AG04449 (cell line): Measurements from ENCODE around the gene VSIG8.

Source experiments
- CTCF ChIA-PET: fragments of 350-600 bp; formaldehyde crosslinking; extraction: SDS; loops from one replicate; lab custom pipeline; 2021; ENCODE audit warnings: antibody characterized with exemption; lab: Yijun Ruan, JAX
- POLR2A ChIA-PET: fragments of 400-600, 350-600 bp; formaldehyde crosslinking; extraction: SDS; loops from one replicate; lab custom pipeline; 2020; ENCODE audit warnings: antibody characterized with exemption, inconsistent platforms; lab: Yijun Ruan, JAX
- DNase-seq: peaks from one replicate; pipeline ENCODE4 v3.0.0-alpha.2; 2010; ENCODE audit warnings: low read depth, low spot score
- H3K4me3 ChIP-seq: 2 replicates; pipeline ENCODE4 v1.5.1; 2011; ENCODE audit warnings: low read depth, mild to moderate bottlenecking, control low read depth, low read length
- CTCF ChIP-seq: IDR thresholded peaks from one replicate; pipeline ENCODE4 v1.5.1; 2011; ENCODE audit warnings: mild to moderate bottlenecking, moderate library complexity, low read length, control low read depth, inconsistent platforms; ENCODE audit not compliant: insufficient read depth; ENCODE audit errors: missing control alignments

VSIG8 gene

GRCh38 chr1:159873530-159874143 is 11.2 kb upstream of the VSIG8 start:
- DNase-seq = no peak
- H3K4me3 ChIP-seq = no peak overlapping the region
- ChIA-PET POLR2A (no interaction called here), CTCF (interaction anchor here (0.8 to 3.8 kb wide), 8 partner anchors 8 to 77 kb away, joined by 3 to 25 read pairs (median 4); partner anchors contain the start of gene VSIG8)
- no peak for TF ChIP-seq CTCF

DNA sequence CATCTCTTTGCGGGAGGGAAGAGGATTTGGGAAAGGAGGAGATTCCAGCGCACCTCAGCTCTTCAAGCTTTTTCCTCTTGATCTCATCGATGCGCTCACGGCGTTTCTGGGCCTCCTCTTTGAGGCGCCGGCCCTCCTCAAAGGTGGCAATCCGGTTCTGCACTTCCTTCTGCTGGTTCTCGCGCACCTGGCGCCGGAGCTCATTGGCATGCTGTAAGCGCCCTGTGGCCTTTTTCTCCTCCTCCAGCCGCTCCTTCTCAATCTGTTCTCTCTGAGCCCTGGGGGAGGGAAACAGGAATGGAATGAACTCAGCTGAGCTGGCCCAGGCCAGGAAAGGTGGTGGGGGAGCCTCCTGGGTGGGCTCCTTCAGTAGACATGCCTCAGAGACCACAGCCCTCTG is 10.4 kb upstream of the VSIG8 start:
- ChIA-PET CTCF (interaction anchor here (0.7 to 3.8 kb wide), 7 partner anchors 8 to 52 kb away, joined by 3 to 25 read pairs (median 4); partner anchors contain the start of gene VSIG8), POLR2A (interaction anchor here (1.0 kb wide), 1 partner anchor 19 kb away, joined by 3 read pairs; no protein-coding TSS in a partner anchor)
- DNase-seq = no peak
- TF ChIP-seq CTCF = no peak
- H3K4me3 ChIP-seq = no peak overlapping the region

DNA sequence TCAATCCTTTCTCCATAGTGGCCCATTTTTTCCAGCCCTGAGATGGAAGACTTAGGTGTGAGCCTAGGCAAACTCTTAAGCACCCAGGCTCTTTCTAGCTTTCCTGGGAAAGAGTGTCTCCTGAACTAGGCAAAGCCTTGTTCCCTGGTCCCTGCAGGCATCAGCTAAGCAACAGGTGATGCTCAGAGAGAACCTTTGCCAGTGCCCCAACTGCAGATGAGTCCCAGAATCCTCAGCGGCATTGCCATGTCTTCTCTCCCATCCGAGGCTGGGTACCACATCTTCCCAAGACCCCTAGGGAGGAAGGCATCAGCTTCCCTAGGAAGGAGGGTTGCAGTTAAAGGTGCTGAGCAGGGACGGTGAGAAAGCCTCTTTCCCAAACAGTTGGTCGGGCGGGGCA is 8.2 kb upstream of the VSIG8 start:
- DNase-seq = no peak
- TF ChIP-seq CTCF = no peak
- CTCF ChIA-PET = interaction anchor here (0.9 to 2.2 kb wide), 3 partner anchors 11 to 72 kb away, joined by 4 to 10 read pairs (median 9); no protein-coding TSS in a partner anchor
- H3K4me3 ChIP-seq = no peak overlapping the region
- POLR2A ChIA-PET = no interaction called here

DNA sequence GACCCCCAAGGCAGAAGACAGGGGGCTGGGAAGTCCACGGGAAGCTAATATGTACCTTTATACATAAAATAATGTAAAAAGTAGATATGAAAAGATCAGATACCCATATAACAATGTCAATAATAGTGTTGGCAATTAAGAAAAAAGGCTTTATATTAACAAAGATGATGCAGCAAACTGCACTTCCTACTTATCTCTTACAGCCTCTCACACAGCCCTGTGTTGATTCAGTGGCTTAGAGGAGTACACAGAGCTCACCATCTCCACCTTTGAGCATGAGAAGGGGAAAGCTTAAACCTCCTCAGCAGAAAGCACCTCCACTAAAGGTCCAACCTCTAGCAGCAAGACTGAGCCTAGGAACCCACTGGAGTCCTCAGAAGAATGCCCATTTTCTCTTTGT is 7.2 kb upstream of the VSIG8 start:
- H3K4me3 ChIP-seq = no peak overlapping the region
- no peak for TF ChIP-seq CTCF
- ChIA-PET POLR2A (interaction anchor here (1.5 kb wide), 1 partner anchor 9 kb away, joined by 4 read pairs; no protein-coding TSS in a partner anchor), CTCF (interaction anchor here (1.2 to 2.2 kb wide), 6 partner anchors 9 to 71 kb away, joined by 3 to 13 read pairs (median 8); no protein-coding TSS in a partner anchor)
- DNase-seq = no peak

DNA sequence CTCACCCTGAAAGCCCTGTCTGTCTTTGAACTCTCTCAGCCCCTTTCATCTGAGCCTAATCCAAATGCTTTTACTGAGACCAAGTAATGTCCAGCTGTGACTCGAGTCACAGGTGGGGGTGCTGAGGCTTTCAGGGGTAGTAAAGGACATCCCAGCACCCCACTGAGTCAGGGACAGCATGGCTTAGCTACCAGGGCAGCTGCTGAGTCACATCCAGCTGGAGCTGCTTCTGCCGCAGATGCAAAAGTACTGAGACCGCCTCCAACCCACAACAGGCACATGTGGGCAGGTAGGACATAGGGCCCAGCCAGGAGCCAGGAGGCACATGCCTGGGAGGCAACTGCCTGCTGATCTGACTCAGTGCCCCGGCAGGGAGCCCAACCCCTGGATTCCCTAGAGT is 6.7 kb upstream of the VSIG8 start:
- no peak overlapping the region for H3K4me3 ChIP-seq
- POLR2A ChIA-PET = interaction anchor here (0.7 to 1.5 kb wide), 2 partner anchors 9 to 70 kb away, joined by 3 to 4 read pairs; no protein-coding TSS in a partner anchor
- no peak for TF ChIP-seq CTCF
- DNase-seq = no peak
- CTCF ChIA-PET = interaction anchor here (0.8 to 2.2 kb wide), 8 partner anchors 9 to 70 kb away, joined by 3 to 13 read pairs (median 6); no protein-coding TSS in a partner anchor

DNA sequence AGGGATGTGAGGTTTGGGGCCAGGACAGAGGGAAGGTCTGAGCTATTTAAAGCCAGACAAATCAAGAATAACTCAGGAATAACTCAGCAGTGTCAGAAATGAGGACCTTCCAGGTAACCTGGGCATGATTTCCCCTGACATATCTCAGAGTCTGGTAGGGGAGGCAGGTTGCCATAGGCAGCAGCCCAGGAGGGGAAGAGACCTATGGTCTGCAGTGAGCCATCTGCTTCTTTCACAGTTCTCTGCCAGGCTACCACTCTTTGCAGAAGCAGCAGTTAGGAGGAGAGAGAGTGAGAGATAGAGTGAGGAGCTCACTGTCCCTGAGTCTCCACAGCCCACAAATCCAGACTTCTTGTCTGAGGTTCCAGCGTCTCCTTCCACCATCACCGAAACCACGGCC is 6.3 kb upstream of the VSIG8 start:
- TF ChIP-seq CTCF = no peak
- CTCF ChIA-PET = interaction anchor here (0.8 to 2.2 kb wide), 8 partner anchors 10 to 70 kb away, joined by 3 to 13 read pairs (median 6); no protein-coding TSS in a partner anchor
- no peak overlapping the region for H3K4me3 ChIP-seq
- DNase-seq = no peak
- POLR2A ChIA-PET = interaction anchor here (0.7 to 1.5 kb wide), 2 partner anchors 9 to 70 kb away, joined by 3 to 4 read pairs; no protein-coding TSS in a partner anchor
